Endothelial cell of umbilical vein (primary cell): ENCODE data around the gene TAOK1.

Experiments used
- CTCF ChIP-seq, 2 donors: IDR thresholded peaks; 1 replicate in 1 of 2; 2 replicates in 1 of 2; pipeline ENCODE4 v1.5.1; 2011; ENCODE audit warnings: low read length in 2 of 2, mild to moderate bottlenecking in 2 of 2, moderate library complexity in 2 of 2, control low read depth in 1 of 2, inconsistent platforms in 1 of 2, low read depth in 1 of 2; ENCODE audit not compliant: insufficient read depth in 1 of 2; ENCODE audit errors: extremely low read depth in 1 of 2
- POLR2A ChIP-seq: IDR thresholded peaks from 2 replicates; pipeline ENCODE4 v1.6.1; 2012; ENCODE audit warnings: low read depth, mild to moderate bottlenecking, control low read depth, low read length
- POLR2AphosphoS5 ChIP-seq: IDR thresholded peaks from 2 replicates; pipeline ENCODE4 v1.6.1; 2012; ENCODE audit warnings: low read depth, mild to moderate bottlenecking, control low read depth, low read length, moderate library complexity; ENCODE audit not compliant: insufficient read depth
- TF ChIP-seq, protein P1 (sequence below): IDR thresholded peaks from 2 replicates; pipeline ENCODE4 v1.6.1; 2011; ENCODE audit not compliant: insufficient read depth, insufficient read length

- TF ChIP-seq, protein P1, sequence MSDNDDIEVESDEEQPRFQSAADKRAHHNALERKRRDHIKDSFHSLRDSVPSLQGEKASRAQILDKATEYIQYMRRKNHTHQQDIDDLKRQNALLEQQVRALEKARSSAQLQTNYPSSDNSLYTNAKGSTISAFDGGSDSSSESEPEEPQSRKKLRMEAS: no peak
- no peak for TF ChIP-seq POLR2A
- no peak for TF ChIP-seq POLR2AphosphoS5
- TF ChIP-seq CTCF (IDR thresholded peaks at IDR 0.05; ENCODE audit: extremely low read depth in 1 of 2, insufficient read depth in 1 of 2, low read depth in 1 of 2, low read length in 2 of 2): no peak
Observed at GRCh38 chr17:29594519-29595090, 204.4 kb downstream of the TAOK1 start.
